Mesothelial cell of epicardium (in vitro differentiated cells): ENCODE measurements around the gene KLRG1. TPM values are rescaled to one million over a fixed set of nuclear protein-coding genes. Genes with fewer than 3 reads are reported as not detected.

Source experiments
- DNase-seq, 2 experiments: peaks; one replicate each; pipeline ENCODE4 v3.0.0; 2021; ENCODE audit warnings: low spot score in 2 of 2; ENCODE audit not compliant: unreplicated experiment in 2 of 2
- H3K27ac Mint-ChIP-seq: 2 replicates; pipeline ENCODE4 v1.8.0; 2021; ENCODE audit warnings: mixed read lengths
- H3K27me3 Mint-ChIP-seq: 2 replicates; pipeline ENCODE4 v1.8.0; 2021; ENCODE audit warnings: low read depth, mixed read lengths
- H3K36me3 Mint-ChIP-seq: 2 replicates; pipeline ENCODE4 v1.8.0; 2021; ENCODE audit warnings: mixed read lengths
- H3K4me1 Mint-ChIP-seq: 2 replicates; pipeline ENCODE4 v1.8.0; 2021; ENCODE audit warnings: mixed read lengths
- H3K4me3 Mint-ChIP-seq: 2 replicates; pipeline ENCODE4 v1.8.0; 2021; ENCODE audit warnings: mild to moderate bottlenecking, moderate library complexity, mixed read lengths
- H3K9me3 Mint-ChIP-seq: 2 replicates; pipeline ENCODE4 v1.8.0; 2021; ENCODE audit warnings: mixed read lengths
- CTCF ChIP-seq: fragments of 200-600 bp; sonication (generic); IDR thresholded peaks from one replicate; pipeline ENCODE4 v1.5.0; 2021; ENCODE audit warnings: antibody characterized with exemption; ENCODE audit not compliant: unreplicated experiment
- total RNA-seq: library from RNA; stranded (reverse); gene quantifications from 3 replicates; pipeline ENCODE4 v1.2.1, GENCODE V29; 2021

KLRG1 gene
- total RNA-seq, 1 donor from 2014 or later, result 2.0 TPM

- Mint-ChIP-seq H3K27ac (no peak overlapping the region), H3K4me1 (peaks cover 6% of the 10 kb centered on the region), H3K4me3 (no peak overlapping the region), H3K27me3 (no peaks in the 10 kb centered on the region), H3K9me3 (peaks cover 15% of the 10 kb centered on the region), H3K36me3 (peaks cover 12% of the 10 kb centered on the region)
- DNase-seq, result no peak
- no peak for TF ChIP-seq CTCF
Measured at GRCh38 chr12:8953773-8954402, 35.5 kb upstream of the KLRG1 start.

- Mint-ChIP-seq H3K27ac (no peak overlapping the region), H3K9me3 (peaks cover 15% of the 10 kb centered on the region), H3K36me3 (peaks cover 12% of the 10 kb centered on the region), H3K4me1 (peaks cover 10% of the 10 kb centered on the region), H3K4me3 (no peak overlapping the region), H3K27me3 (no peaks in the 10 kb centered on the region)
- no peak for TF ChIP-seq CTCF
- DNase-seq, result no peak
Measured at GRCh38 chr12:8956073-8956472, 33.3 kb upstream of the KLRG1 start.

- Mint-ChIP-seq H3K4me1 (peaks cover 10% of the 10 kb centered on the region), H3K27ac (no peak overlapping the region), H3K4me3 (no peak overlapping the region), H3K9me3 (peaks cover 15% of the 10 kb centered on the region), H3K36me3 (peaks cover 12% of the 10 kb centered on the region), H3K27me3 (no peaks in the 10 kb centered on the region)
- no peak for TF ChIP-seq CTCF
- DNase-seq, result no peak
Measured at GRCh38 chr12:8956772-8957171, 32.6 kb upstream of the KLRG1 start.

- Mint-ChIP-seq H3K27ac (no peak overlapping the region), H3K9me3 (peaks cover 19% of the 10 kb centered on the region), H3K4me3 (no peak overlapping the region), H3K36me3 (peaks cover 16% of the 10 kb centered on the region), H3K4me1 (peaks cover 10% of the 10 kb centered on the region), H3K27me3 (no peaks in the 10 kb centered on the region)
- TF ChIP-seq CTCF, result no peak
- no peak for DNase-seq
Measured at GRCh38 chr12:8957561-8957960, 31.8 kb upstream of the KLRG1 start.

GRCh38 chr12:8958066-8958465 lies 31.3 kb upstream of the KLRG1 start:
- Mint-ChIP-seq H3K27ac (no peak overlapping the region), H3K27me3 (no peaks in the 10 kb centered on the region), H3K4me1 (peaks cover 10% of the 10 kb centered on the region), H3K9me3 (peaks cover 19% of the 10 kb centered on the region), H3K4me3 (no peak overlapping the region), H3K36me3 (peaks cover 14% of the 10 kb centered on the region)
- TF ChIP-seq CTCF, result no peak
- DNase-seq, result no peak

- Mint-ChIP-seq H3K4me3 (no peak overlapping the region), H3K27ac (no peak overlapping the region), H3K9me3 (peaks cover 22% of the 10 kb centered on the region), H3K27me3 (no peaks in the 10 kb centered on the region), H3K4me1 (peaks cover 10% of the 10 kb centered on the region), H3K36me3 (peaks cover 4% of the 10 kb centered on the region)
- DNase-seq, result no peak
- no peak for TF ChIP-seq CTCF
Measured at GRCh38 chr12:8960176-8960575, 29.2 kb upstream of the KLRG1 start.
